KG1 (cell line): ENCODE results near the gene SLC16A12.

Experiments used
- DNase-seq: peaks from one replicate; lab custom pipeline; 2025; lab: John Stamatoyannopoulos, UW

The SLC16A12 gene

GRCh38 chr10:89390476-89391225, 144.7 kb downstream of the SLC16A12 start:
- no peak for DNase-seq

DNA sequence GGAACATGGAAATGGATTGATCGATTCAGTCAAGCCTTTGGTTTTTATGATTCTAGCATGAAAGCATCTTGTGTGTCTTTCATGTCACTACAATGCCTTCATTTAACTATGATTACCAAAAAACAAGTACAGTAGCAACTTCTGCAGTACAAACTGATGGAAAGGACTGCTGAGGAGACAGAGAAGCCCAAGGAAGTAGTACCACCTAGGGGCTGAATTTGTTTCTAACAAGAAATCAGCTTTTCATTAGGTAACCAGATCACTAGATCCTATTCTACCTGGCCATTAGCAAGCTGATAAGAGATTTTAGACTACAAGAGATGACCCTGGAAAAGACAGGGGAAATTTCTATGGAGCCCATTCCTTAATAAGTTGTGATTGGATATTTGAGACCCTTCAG, 146.1 kb downstream of the SLC16A12 start:
- DNase-seq = peak; percentile 11

DNA sequence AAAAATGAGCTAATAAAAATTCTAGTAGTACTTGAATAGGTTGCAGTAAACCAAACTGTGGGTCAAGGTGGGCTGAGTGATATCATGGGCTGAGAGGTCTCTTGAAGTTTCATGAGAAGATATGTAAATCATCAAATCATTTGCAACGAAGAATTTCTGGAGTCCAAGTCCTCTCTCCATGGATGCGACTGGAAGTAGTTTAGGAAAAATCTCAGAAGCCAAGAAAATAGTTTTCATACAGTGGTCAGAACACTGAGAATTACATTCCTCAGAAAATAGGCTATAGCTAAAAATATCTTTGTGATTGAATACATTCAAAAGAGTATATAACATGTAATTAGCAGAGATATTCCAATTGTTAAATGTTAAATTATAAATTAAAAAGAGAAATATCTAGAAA, 146.6 kb downstream of the SLC16A12 start:
- DNase-seq = no peak

- DNase-seq = peak; percentile 51
Measured at GRCh38 chr10:89384474-89385340, 150.7 kb downstream of the SLC16A12 start.

DNA sequence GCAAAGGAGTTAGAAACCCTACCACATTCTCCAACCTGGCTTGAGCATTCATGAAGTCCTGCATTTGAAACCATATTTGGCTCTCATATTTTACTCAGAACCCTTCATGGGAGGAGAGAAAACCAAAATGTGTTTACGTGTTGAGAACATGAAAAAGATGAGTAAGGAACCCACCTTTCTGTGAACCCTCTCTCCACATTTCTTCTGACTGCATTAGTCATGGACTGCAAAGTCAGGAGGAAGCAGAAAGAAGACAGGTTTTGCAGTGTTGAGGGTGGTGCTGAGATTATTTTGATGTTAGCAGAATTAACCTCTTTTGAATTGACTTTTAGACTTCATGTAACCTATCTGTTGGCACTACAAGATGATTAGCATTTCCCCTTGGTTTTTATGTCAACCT, 152.6 kb downstream of the SLC16A12 start:
- DNase-seq = no peak
